ENCODE measurements around the gene FGF12.

Gene FGF12

DNA sequence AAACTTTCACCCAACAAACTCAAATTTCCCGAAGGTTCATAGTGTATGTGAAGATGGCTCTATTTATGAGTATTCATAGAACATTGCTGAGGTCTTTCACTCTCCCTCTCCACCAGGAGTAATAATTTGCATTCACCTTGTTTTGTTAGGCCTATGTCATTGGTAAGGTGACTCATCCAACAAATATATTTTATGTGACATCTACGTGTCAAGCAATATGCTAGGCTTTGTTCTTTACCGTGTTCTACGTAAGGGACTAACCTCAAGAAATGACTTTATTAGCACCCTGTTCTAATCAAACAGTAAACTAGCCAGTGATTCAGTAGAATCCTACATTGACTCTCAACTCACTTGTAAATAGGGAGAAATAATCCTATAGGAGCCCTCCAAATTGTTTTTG, 334.4 kb downstream of the FGF12 start:
- no peak overlapping the region for H2AK5ac ChIP-seq (ENCODE audit: low read length, severe bottlenecking)
- H3K18ac ChIP-seq (ENCODE audit: low read depth in 1 of 2, low read length in 2 of 2): no peak overlapping the region
- H3K4me2 ChIP-seq (ENCODE audit: low read length, poor library complexity, severe bottlenecking): no peak overlapping the region
- H3K23ac ChIP-seq (ENCODE audit: low read length in 2 of 2): no peak overlapping the region
- H4K91ac ChIP-seq (ENCODE audit: low read length): no peak overlapping the region
- H3K36me3 ChIP-seq (ENCODE audit: control insufficient read depth in 1 of 2, insufficient read depth in 2 of 2, low read depth in 1 of 2, low read length in 2 of 2): no peaks in the 10 kb centered on the region
- H2BK5ac ChIP-seq (ENCODE audit: low read depth, low read length, poor library complexity, severe bottlenecking): no peak overlapping the region
- H3K4me1 ChIP-seq (ENCODE audit: control insufficient read depth, insufficient read depth, low read depth, low read length): no peaks in the 10 kb centered on the region
- H2AFZ ChIP-seq (ENCODE audit: low read depth, low read length): no peak overlapping the region
- H3K27me3 ChIP-seq (ENCODE audit: control insufficient read depth in 1 of 2, insufficient read depth in 1 of 2, low read length in 2 of 2): no peaks in the 10 kb centered on the region
- H3K79me1 ChIP-seq (replicated peaks; ENCODE audit: low read length, poor library complexity, severe bottlenecking): no peaks in the 10 kb centered on the region
- no peak overlapping the region for H3K4me3 ChIP-seq (ENCODE audit: insufficient read depth in 1 of 2, low read depth in 1 of 2, low read length in 2 of 2)
- H2BK15ac ChIP-seq (ENCODE audit: low read depth, poor library complexity, severe bottlenecking): no peak overlapping the region
- H3K27ac ChIP-seq (ENCODE audit: low read length, poor library complexity, severe bottlenecking): no peak overlapping the region
- H3K4ac ChIP-seq (ENCODE audit: low read depth in 1 of 2, low read length in 2 of 2): no peak overlapping the region
- H4K8ac ChIP-seq (ENCODE audit: low read length): no peak overlapping the region
- H3K14ac ChIP-seq (ENCODE audit: low read length in 2 of 2): no peak overlapping the region
- DNase-seq: no peak
- no peak overlapping the region for H2BK120ac ChIP-seq (ENCODE audit: low read depth, low read length)
- 86% methylated on average over 3 of the region's 4 CpGs for WGBS
- H2BK12ac ChIP-seq (ENCODE audit: low read length in 2 of 2): no peak overlapping the region
- no peaks in the 10 kb centered on the region for H3K9me3 ChIP-seq (ENCODE audit: control insufficient read depth, low read length)
- no peak overlapping the region for H3K9ac ChIP-seq (ENCODE audit: low read length)

DNA sequence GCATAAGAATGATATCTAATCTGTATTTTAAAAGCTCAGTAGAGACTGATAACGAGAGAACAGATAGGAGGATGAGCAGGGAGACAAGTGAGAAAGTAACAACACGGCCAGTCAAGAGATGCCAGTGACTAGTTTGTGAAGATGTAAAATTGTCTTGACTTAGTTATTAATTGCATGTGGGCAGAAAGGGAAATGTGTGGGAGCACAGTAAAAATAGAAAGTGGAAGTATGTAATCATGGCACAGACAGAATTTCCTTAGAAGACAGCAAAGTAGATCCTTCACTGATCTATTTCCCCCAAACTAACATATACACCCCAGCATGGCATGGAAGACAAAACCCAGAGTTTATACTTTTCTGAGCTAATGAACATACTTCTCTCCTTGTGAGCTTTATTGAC, 344.5 kb downstream of the FGF12 start:
- H3K4me2 ChIP-seq (ENCODE audit: low read length, poor library complexity, severe bottlenecking): no peak overlapping the region
- WGBS: 50% methylated on average over 2 of the region's 2 CpGs

DNA sequence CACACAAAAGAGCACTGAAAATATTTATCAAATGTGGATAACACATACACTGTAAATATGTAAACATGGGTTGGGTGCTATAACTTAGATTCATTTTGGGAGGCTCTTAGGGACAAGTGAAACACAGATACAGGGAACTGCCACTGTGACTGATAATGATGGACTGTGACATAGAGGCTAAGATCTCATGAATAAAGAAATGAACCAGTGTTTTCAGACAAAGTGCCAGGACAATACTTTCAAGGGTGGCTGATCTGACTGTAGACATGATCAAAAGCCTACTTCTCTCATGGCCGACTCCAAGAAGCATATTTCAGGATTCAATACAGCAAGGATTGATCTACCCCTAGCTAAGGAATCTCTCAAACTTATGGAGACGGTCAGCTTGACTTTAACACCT, 353.8 kb downstream of the FGF12 start:
- H3K79me1 ChIP-seq (replicated peaks; ENCODE audit: low read length, poor library complexity, severe bottlenecking): no peaks in the 10 kb centered on the region
- no peak overlapping the region for H2AK5ac ChIP-seq (ENCODE audit: low read length, severe bottlenecking)

More for the DNA sequence above, 344.5 kb downstream of the FGF12 start:
- Histone ChIP-seq H3K9ac (ENCODE audit: low read length) (no peak overlapping the region), H2AFZ (ENCODE audit: low read depth, low read length) (no peak overlapping the region), H3K4me3 (ENCODE audit: insufficient read depth in 1 of 2, low read depth in 1 of 2, low read length in 2 of 2) (no peak overlapping the region), H3K4me1 (ENCODE audit: control insufficient read depth, insufficient read depth, low read depth, low read length) (no peaks in the 10 kb centered on the region), H4K91ac (ENCODE audit: low read length) (no peak overlapping the region), H2BK120ac (ENCODE audit: low read depth, low read length) (no peak overlapping the region), H4K8ac (ENCODE audit: low read length) (no peak overlapping the region), H3K36me3 (ENCODE audit: control insufficient read depth in 1 of 2, insufficient read depth in 2 of 2, low read depth in 1 of 2, low read length in 2 of 2) (no peaks in the 10 kb centered on the region), H3K27me3 (ENCODE audit: control insufficient read depth in 1 of 2, insufficient read depth in 1 of 2, low read length in 2 of 2) (no peaks in the 10 kb centered on the region), H2BK5ac (ENCODE audit: low read depth, low read length, poor library complexity, severe bottlenecking) (no peak overlapping the region), H3K9me3 (ENCODE audit: control insufficient read depth, low read length) (no peaks in the 10 kb centered on the region), H3K79me1 (replicated peaks; ENCODE audit: low read length, poor library complexity, severe bottlenecking) (no peaks in the 10 kb centered on the region), H3K14ac (ENCODE audit: low read length in 2 of 2) (no peak overlapping the region), H3K27ac (ENCODE audit: low read length, poor library complexity, severe bottlenecking) (no peak overlapping the region), H3K4ac (ENCODE audit: low read depth in 1 of 2, low read length in 2 of 2) (no peak overlapping the region), H2BK15ac (ENCODE audit: low read depth, poor library complexity, severe bottlenecking) (no peak overlapping the region), H3K23ac (ENCODE audit: low read length in 2 of 2) (no peak overlapping the region), H2AK5ac (ENCODE audit: low read length, severe bottlenecking) (no peak overlapping the region), H2BK12ac (ENCODE audit: low read length in 2 of 2) (no peak overlapping the region), H3K18ac (ENCODE audit: low read depth in 1 of 2, low read length in 2 of 2) (no peak overlapping the region)
- no peak for DNase-seq

GRCh38 chr3:192373032-192373431, 354.3 kb downstream of the FGF12 start:
- Histone ChIP-seq H3K36me3 (ENCODE audit: control insufficient read depth in 1 of 2, insufficient read depth in 2 of 2, low read depth in 1 of 2, low read length in 2 of 2) (no peaks in the 10 kb centered on the region), H3K4ac (ENCODE audit: low read depth in 1 of 2, low read length in 2 of 2) (no peak overlapping the region), H2BK5ac (ENCODE audit: low read depth, low read length, poor library complexity, severe bottlenecking) (no peak overlapping the region), H3K9me3 (ENCODE audit: control insufficient read depth, low read length) (no peaks in the 10 kb centered on the region), H3K4me2 (ENCODE audit: low read length, poor library complexity, severe bottlenecking) (no peak overlapping the region), H3K27ac (ENCODE audit: low read length, poor library complexity, severe bottlenecking) (no peak overlapping the region), H3K9ac (ENCODE audit: low read length) (no peak overlapping the region), H3K27me3 (ENCODE audit: control insufficient read depth in 1 of 2, insufficient read depth in 1 of 2, low read length in 2 of 2) (peaks cover 0 to 5% of the 10 kb centered on the region in 2 experiments), H4K91ac (ENCODE audit: low read length) (no peak overlapping the region), H2BK12ac (ENCODE audit: low read length in 2 of 2) (no peak overlapping the region), H3K23ac (ENCODE audit: low read length in 2 of 2) (no peak overlapping the region), H2AFZ (ENCODE audit: low read depth, low read length) (no peak overlapping the region), H3K4me3 (ENCODE audit: insufficient read depth in 1 of 2, low read depth in 1 of 2, low read length in 2 of 2) (no peak overlapping the region), H4K8ac (ENCODE audit: low read length) (no peak overlapping the region), H3K4me1 (ENCODE audit: control insufficient read depth, insufficient read depth, low read depth, low read length) (no peaks in the 10 kb centered on the region), H2AK5ac (ENCODE audit: low read length, severe bottlenecking) (no peak overlapping the region), H2BK120ac (ENCODE audit: low read depth, low read length) (no peak overlapping the region), H2BK15ac (ENCODE audit: low read depth, poor library complexity, severe bottlenecking) (no peak overlapping the region), H3K18ac (ENCODE audit: low read depth in 1 of 2, low read length in 2 of 2) (no peak overlapping the region), H3K79me1 (replicated peaks; ENCODE audit: low read length, poor library complexity, severe bottlenecking) (no peaks in the 10 kb centered on the region), H3K14ac (ENCODE audit: low read length in 2 of 2) (no peak overlapping the region)
- WGBS: 100% methylated on average over 2 of the region's 6 CpGs
- DNase-seq: no peak

More for the DNA sequence above, 353.8 kb downstream of the FGF12 start:
- Histone ChIP-seq H3K4me3 (ENCODE audit: insufficient read depth in 1 of 2, low read depth in 1 of 2, low read length in 2 of 2) (no peak overlapping the region), H4K91ac (ENCODE audit: low read length) (no peak overlapping the region), H2AFZ (ENCODE audit: low read depth, low read length) (no peak overlapping the region), H3K9ac (ENCODE audit: low read length) (no peak overlapping the region), H3K36me3 (ENCODE audit: control insufficient read depth in 1 of 2, insufficient read depth in 2 of 2, low read depth in 1 of 2, low read length in 2 of 2) (no peaks in the 10 kb centered on the region), H3K14ac (ENCODE audit: low read length in 2 of 2) (no peak overlapping the region), H2BK120ac (ENCODE audit: low read depth, low read length) (no peak overlapping the region), H3K4me1 (ENCODE audit: control insufficient read depth, insufficient read depth, low read depth, low read length) (no peaks in the 10 kb centered on the region), H3K18ac (ENCODE audit: low read depth in 1 of 2, low read length in 2 of 2) (no peak overlapping the region), H3K4ac (ENCODE audit: low read depth in 1 of 2, low read length in 2 of 2) (no peak overlapping the region), H3K4me2 (ENCODE audit: low read length, poor library complexity, severe bottlenecking) (no peak overlapping the region), H2BK15ac (ENCODE audit: low read depth, poor library complexity, severe bottlenecking) (no peak overlapping the region), H3K27ac (ENCODE audit: low read length, poor library complexity, severe bottlenecking) (no peak overlapping the region), H3K27me3 (ENCODE audit: control insufficient read depth in 1 of 2, insufficient read depth in 1 of 2, low read length in 2 of 2) (peaks cover 0 to 5% of the 10 kb centered on the region in 2 experiments), H4K8ac (ENCODE audit: low read length) (no peak overlapping the region), H2BK5ac (ENCODE audit: low read depth, low read length, poor library complexity, severe bottlenecking) (no peak overlapping the region), H2BK12ac (ENCODE audit: low read length in 2 of 2) (no peak overlapping the region), H3K23ac (ENCODE audit: low read length in 2 of 2) (no peak overlapping the region), H3K9me3 (ENCODE audit: control insufficient read depth, low read length) (no peaks in the 10 kb centered on the region)
- WGBS: 93% methylated on average over 1 of the region's 2 CpGs
- no peak for DNase-seq
